T-helper 2 cell treated with Interferon-gamma antibody and Interleukin-4, amounts not matched to agents 5 μg/mL and 100 μg/mL, for 36 hours (primary cell): Measurements from ENCODE around the gene UNKL.
"Not testable (repeated sequence)": the region's sequence is repeated elsewhere in the genome, so short reads cannot be mapped to it uniquely, and the experiment has no call there.

Experiments
- DNase-seq: peaks from one replicate; pipeline ENCODE4 v3.0.0; 2021; ENCODE audit warnings: low spot score
- H3K27ac Mint-ChIP-seq: one replicate; pipeline ENCODE4 v1.8.0; 2021; ENCODE audit warnings: mild to moderate bottlenecking, mixed read lengths
- H3K27me3 Mint-ChIP-seq: one replicate; pipeline ENCODE4 v1.8.0; 2021; ENCODE audit warnings: low read depth, mixed read lengths
- H3K36me3 Mint-ChIP-seq: one replicate; pipeline ENCODE4 v1.8.0; 2021; ENCODE audit warnings: low read depth, mixed read lengths
- H3K4me1 Mint-ChIP-seq: one replicate; pipeline ENCODE4 v1.8.0; 2021; ENCODE audit warnings: low read depth, mixed read lengths
- H3K4me3 Mint-ChIP-seq: one replicate; pipeline ENCODE4 v1.8.0; 2022; ENCODE audit warnings: mild to moderate bottlenecking, moderate library complexity, mixed read lengths
- H3K9me3 Mint-ChIP-seq: one replicate; pipeline ENCODE4 v1.8.0; 2021; ENCODE audit warnings: mixed read lengths

UNKL gene

GRCh38 chr16:1336619-1337018, 77.9 kb downstream of the UNKL start:
- DNase-seq = no peak
- Mint-ChIP-seq H3K4me1 (peaks cover 8% of the 10 kb centered on the region), H3K9me3 (no peaks in the 10 kb centered on the region), H3K27ac (no peak overlapping the region), H3K4me3 (no peak overlapping the region), H3K27me3 (peaks cover 26% of the 10 kb centered on the region), H3K36me3 (no peaks in the 10 kb centered on the region)

DNA sequence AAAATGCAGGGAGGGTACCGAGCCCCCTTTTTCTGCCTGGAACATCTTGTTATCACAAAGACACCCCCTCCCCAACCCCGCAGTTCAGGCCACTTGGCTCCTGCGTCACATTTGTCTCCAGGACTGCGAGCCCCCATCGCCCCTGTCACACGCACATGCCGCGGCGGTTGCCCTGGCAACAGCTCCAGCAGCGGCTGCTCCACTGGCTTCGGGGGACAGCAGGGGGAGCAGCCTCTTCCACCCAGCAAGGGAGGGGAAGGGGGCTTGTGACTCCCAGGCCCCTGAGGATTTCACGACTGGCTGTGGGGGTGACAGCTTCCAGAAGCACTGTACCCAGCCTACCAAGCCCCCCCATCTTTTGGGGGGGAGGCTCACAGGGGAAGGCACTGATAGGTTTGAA, 78.5 kb downstream of the UNKL start:
- Mint-ChIP-seq H3K9me3 (no peaks in the 10 kb centered on the region), H3K27me3 (peaks cover 31% of the 10 kb centered on the region), H3K4me3 (no peak overlapping the region), H3K27ac (no peak overlapping the region), H3K36me3 (no peaks in the 10 kb centered on the region), H3K4me1 (peaks cover 12% of the 10 kb centered on the region)
- no peak for DNase-seq

GRCh38 chr16:1335211-1335971, 79.1 kb downstream of the UNKL start:
- Mint-ChIP-seq H3K9me3 (no peaks in the 10 kb centered on the region), H3K4me3 (no peak overlapping the region), H3K27ac (no peak overlapping the region), H3K4me1 (peaks cover 12% of the 10 kb centered on the region), H3K27me3 (peaks cover 31% of the 10 kb centered on the region), H3K36me3 (no peaks in the 10 kb centered on the region)
- DNase-seq = no peak

GRCh38 chr16:1334739-1335138, 79.8 kb downstream of the UNKL start:
- no peak for DNase-seq
- H3K36me3 Mint-ChIP-seq = no peaks in the 10 kb centered on the region
- H3K9me3 Mint-ChIP-seq = no peaks in the 10 kb centered on the region
- H3K4me1 Mint-ChIP-seq = peaks cover 12% of the 10 kb centered on the region
- H3K27me3 Mint-ChIP-seq = peaks cover 31% of the 10 kb centered on the region
- H3K27ac Mint-ChIP-seq = no peak overlapping the region
- no peak overlapping the region for H3K4me3 Mint-ChIP-seq

DNA sequence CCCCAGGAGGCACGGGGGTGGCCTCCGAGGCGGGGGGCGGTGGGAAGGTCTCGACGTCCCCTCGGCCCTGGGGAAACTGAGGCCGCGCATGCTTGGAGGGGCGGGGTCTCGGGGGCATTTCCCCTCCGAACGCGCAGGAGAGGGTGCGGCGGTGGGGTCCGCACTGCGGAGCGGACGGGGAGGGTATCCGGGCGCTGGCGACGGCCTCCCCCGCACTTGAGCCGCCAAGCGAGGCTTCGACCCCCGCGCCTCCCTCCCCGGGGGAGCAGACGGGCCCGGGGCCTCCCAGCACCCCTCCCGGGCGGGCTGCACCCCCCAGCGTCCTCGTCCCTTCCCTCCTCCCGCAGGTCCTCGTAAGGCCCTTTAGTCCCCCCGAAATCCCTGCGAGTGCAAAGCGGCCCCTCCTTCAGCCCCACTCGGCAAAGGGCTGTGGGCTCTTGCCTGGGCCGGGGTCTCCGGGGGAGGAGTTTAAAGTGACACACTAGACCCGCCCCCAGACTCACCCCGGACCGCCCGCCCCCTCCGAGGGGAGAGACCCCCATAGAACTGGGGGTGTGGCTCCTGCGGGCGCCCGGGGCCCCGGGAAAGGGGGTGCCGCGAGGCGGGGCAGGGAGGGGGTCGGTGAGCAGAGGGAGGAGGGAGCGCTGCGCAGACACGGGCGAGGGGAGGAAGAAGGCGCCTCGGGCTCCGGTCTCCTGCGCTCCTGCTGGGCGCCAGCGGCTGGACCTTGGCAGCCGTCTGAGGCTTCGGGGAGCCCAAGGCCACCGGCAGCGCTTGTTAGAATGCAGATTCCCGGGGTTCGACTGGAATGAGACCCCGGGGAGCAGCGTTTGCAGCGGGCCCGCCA, 80.4 kb downstream of the UNKL start:
- Mint-ChIP-seq H3K27me3 (peaks cover 31% of the 10 kb centered on the region), H3K36me3 (no peaks in the 10 kb centered on the region), H3K9me3 (no peaks in the 10 kb centered on the region), H3K27ac (no peak overlapping the region), H3K4me1 (peaks cover 12% of the 10 kb centered on the region), H3K4me3 (no peak overlapping the region)
- DNase-seq = no peak

GRCh38 chr16:1333149-1333812, 81.2 kb downstream of the UNKL start, which contains the start of gene BAIAP3:
Gene BAIAP3, plus strand, starts transcription at chr16:1333645. Its CDS starts 4,905 bp downstream, at chr16:1338550.
- Mint-ChIP-seq H3K27me3 (peaks cover 31% of the 10 kb centered on the region), H3K27ac (no peak within 1 kb of the TSS), H3K36me3 (no peaks in the 10 kb centered on the region), H3K4me1 (peaks cover 12% of the 10 kb centered on the region), H3K4me3 (peak within 1 kb of the TSS; percentile 72), H3K9me3 (no peaks in the 10 kb centered on the region)
- DNase-seq = no peak

- no peak overlapping the region for H3K27ac Mint-ChIP-seq
- no peak for DNase-seq
- peak overlapping the region; percentile 72 for H3K4me3 Mint-ChIP-seq
- peaks cover 12% of the 10 kb centered on the region for H3K4me1 Mint-ChIP-seq
- H3K36me3 Mint-ChIP-seq = no peaks in the 10 kb centered on the region
- H3K27me3 Mint-ChIP-seq = peaks cover 31% of the 10 kb centered on the region
- H3K9me3 Mint-ChIP-seq = no peaks in the 10 kb centered on the region
Measured at GRCh38 chr16:1332618-1333148, 81.8 kb downstream of the UNKL start.

DNA sequence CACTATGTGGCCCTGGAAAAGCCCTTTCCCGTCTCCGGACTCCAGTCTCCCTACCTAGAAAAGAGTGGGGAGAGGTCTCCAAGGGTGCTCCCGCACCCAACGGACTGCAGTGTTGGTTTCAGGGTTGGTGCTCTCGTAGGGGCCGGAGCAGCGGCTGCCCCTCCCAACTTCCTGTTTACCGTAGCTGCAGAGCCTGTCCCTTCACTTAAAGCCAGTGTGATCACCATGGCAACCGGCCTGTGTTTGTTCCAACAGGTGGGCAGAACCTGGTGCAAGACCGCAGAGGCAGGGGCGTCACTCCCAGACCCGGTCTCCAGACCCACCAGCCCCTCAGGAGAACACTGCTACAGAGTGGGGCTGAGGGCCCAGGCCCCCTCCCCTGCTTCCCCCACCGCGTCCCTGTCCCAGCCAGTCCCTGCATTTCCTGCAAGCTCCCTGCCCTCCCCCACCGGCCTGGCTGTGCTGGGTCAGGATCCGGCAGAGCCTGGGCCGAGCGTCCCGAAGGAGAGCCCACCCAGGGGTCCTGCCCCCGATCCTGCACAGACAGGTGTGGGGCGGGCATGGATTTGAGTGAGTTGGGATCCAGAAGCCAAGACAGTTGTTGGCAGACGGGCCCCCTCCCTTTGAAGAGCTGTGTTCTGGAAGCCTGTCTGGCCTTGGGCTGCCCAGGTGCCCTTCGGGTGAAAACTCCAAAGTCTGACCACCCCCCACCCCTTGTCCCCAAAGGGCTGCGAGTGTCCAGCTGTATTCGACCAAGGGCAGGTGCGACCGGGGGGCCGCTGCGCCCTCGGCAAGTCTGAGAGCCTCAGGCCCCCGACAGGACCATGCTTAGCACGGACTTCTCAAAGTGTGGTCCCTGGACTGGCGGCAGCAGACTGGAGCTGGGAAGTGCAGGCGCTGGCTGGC, 82.5 kb downstream of the UNKL start:
- Mint-ChIP-seq H3K9me3 (no peaks in the 10 kb centered on the region), H3K4me3 (peak overlapping the region; percentile 72), H3K27ac (peak overlapping the region; percentile 65), H3K36me3 (no peaks in the 10 kb centered on the region), H3K4me1 (peaks cover 12% of the 10 kb centered on the region), H3K27me3 (peaks cover 31% of the 10 kb centered on the region)
- no peak for DNase-seq

GRCh38 chr16:1330931-1331711, 83.4 kb downstream of the UNKL start:
- peak overlapping the region; percentile 68 for H3K4me3 Mint-ChIP-seq
- peaks cover 12% of the 10 kb centered on the region for H3K4me1 Mint-ChIP-seq
- H3K36me3 Mint-ChIP-seq = no peaks in the 10 kb centered on the region
- no peak for DNase-seq
- H3K27ac Mint-ChIP-seq = no peak overlapping the region
- H3K27me3 Mint-ChIP-seq = peaks cover 29% of the 10 kb centered on the region
- H3K9me3 Mint-ChIP-seq = no peaks in the 10 kb centered on the region

DNA sequence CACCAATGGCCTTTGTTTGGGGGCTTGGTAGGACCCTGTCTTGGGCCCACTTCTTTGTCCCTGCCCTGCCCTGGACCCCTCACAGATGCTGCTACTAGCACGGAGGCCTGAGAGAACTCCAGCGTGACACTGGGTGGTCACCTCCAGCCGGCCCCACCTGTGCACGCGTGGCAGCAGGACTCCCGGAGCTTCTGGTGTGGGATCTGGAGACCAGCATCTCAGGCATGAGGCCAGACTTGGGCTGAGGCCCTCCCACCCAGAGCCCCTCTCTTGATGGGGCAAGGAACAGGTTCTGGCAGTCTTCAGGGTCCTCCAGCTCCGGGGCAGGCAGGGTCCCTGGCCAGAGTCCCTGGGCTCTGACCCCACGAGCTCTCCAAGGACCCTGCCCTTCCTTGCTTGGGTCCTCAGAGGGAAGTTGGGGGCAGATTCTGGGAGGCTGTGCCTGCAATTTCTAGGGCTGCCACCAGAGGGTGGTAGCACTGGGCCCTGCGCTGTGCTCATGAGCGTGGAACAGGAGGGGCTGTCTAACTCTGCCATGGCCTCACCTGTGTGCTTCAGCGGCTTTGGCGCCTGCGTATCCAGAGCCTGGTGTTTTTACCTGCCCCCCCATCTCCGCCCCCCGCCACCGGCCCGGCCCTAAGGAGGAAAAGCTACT, 84.1 kb downstream of the UNKL start:
- DNase-seq = no peak
- peaks cover 12% of the 10 kb centered on the region for H3K4me1 Mint-ChIP-seq
- H3K4me3 Mint-ChIP-seq = no peak overlapping the region
- H3K36me3 Mint-ChIP-seq = no peaks in the 10 kb centered on the region
- H3K9me3 Mint-ChIP-seq = no peaks in the 10 kb centered on the region
- no peak overlapping the region for H3K27ac Mint-ChIP-seq
- H3K27me3 Mint-ChIP-seq = peaks cover 23% of the 10 kb centered on the region

- H3K27me3 Mint-ChIP-seq = peaks cover 14% of the 10 kb centered on the region
- H3K9me3 Mint-ChIP-seq, H3K4me3 Mint-ChIP-seq, H3K27ac Mint-ChIP-seq, H3K36me3 Mint-ChIP-seq, DNase-seq: not testable (repeated sequence)
- H3K4me1 Mint-ChIP-seq = peaks cover 12% of the 10 kb centered on the region
Measured at GRCh38 chr16:1328961-1329360, 85.5 kb downstream of the UNKL start.

DNA sequence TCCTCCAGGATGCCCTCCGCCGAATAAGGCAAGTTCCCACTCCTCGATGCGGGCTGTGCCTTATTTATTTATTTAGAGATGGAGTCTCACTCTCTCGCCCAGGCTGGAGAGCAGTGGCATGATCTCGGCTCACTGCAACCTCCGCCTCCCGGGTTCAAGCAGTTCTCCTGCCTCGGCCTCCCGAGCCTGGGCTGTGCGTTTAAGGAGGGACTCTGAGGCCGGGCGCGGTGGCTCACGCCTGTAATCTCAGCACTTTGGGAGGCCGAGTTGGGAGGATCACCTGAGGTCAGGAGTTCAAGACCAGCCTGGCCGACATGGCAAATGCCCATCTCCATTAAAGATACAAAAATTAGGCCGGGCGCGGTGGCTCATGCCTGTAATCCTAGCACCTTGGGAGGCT, 86.4 kb downstream of the UNKL start:
- not testable (repeated sequence) for H3K27ac Mint-ChIP-seq, DNase-seq, H3K4me3 Mint-ChIP-seq, H3K9me3 Mint-ChIP-seq, H3K36me3 Mint-ChIP-seq
- H3K4me1 Mint-ChIP-seq = peaks cover 12% of the 10 kb centered on the region
- peaks cover 14% of the 10 kb centered on the region for H3K27me3 Mint-ChIP-seq
